AG04450 (cell line): Measurements from ENCODE around the gene TLR4. TPM values are rescaled to one million over a fixed set of nuclear protein-coding genes. Genes with fewer than 3 reads are reported as not detected.

Source experiments
- CTCF ChIA-PET: fragments of 300-600, 350-600 bp; formaldehyde crosslinking; extraction: SDS; loops from one replicate; lab custom pipeline; 2022; ENCODE audit warnings: antibody characterized with exemption, inconsistent platforms; lab: Charles Lee
- POLR2A ChIA-PET: fragments of 350-600 bp; formaldehyde crosslinking; extraction: SDS; loops from one replicate; lab custom pipeline; 2021; ENCODE audit warnings: antibody characterized with exemption, inconsistent platforms; lab: Yijun Ruan, JAX
- DNase-seq: peaks from one replicate; pipeline ENCODE4 v3.0.0-alpha.2; 2011; ENCODE audit warnings: low read depth, low spot score
- H3K27ac ChIP-seq: one replicate; pipeline ENCODE4 v1.5.1; 2012; ENCODE audit warnings: low read depth, low read length, control low read depth
- H3K27me3 ChIP-seq: one replicate; pipeline ENCODE4 v1.6.0; 2012; ENCODE audit warnings: low read length; ENCODE audit not compliant: control insufficient read depth, insufficient read depth
- H3K4me3 ChIP-seq: 2 replicates; pipeline ENCODE4 v1.5.1; 2011; ENCODE audit warnings: mild to moderate bottlenecking, low read depth, low read length, control low read depth
- H3K9me3 ChIP-seq: 2 replicates; pipeline ENCODE4 v1.5.1; 2012; ENCODE audit warnings: low read length; ENCODE audit not compliant: control insufficient read depth, insufficient read depth
- CTCF ChIP-seq: IDR thresholded peaks from 2 replicates; pipeline ENCODE4 v1.5.1; 2011; ENCODE audit warnings: low read depth, low read length, control low read depth, inconsistent platforms
- polyA plus RNA-seq: library from polyadenylated mRNA; depleted of rRNA; stranded (reverse); fragments of >200 nt; gene quantifications from 2 replicates; pipeline ENCODE4 v1.2.3, GENCODE V29; 2011

Gene TLR4
- polyA plus RNA-seq, 1 experiment, result not detected

- no peaks in the 10 kb centered on the region for H3K27me3 ChIP-seq
- CTCF ChIA-PET, result no interaction called here
- no peak for DNase-seq
- no peak overlapping the region for H3K4me3 ChIP-seq
- H3K27ac ChIP-seq, result no peak overlapping the region
- no peak for TF ChIP-seq CTCF
- peaks cover 3% of the 10 kb centered on the region; the same call in 1 of the 2 replicates for H3K9me3 ChIP-seq
- POLR2A ChIA-PET, result no interaction called here
Observed at GRCh38 chr9:117681888-117682287, 22.3 kb upstream of the TLR4 start.

DNA sequence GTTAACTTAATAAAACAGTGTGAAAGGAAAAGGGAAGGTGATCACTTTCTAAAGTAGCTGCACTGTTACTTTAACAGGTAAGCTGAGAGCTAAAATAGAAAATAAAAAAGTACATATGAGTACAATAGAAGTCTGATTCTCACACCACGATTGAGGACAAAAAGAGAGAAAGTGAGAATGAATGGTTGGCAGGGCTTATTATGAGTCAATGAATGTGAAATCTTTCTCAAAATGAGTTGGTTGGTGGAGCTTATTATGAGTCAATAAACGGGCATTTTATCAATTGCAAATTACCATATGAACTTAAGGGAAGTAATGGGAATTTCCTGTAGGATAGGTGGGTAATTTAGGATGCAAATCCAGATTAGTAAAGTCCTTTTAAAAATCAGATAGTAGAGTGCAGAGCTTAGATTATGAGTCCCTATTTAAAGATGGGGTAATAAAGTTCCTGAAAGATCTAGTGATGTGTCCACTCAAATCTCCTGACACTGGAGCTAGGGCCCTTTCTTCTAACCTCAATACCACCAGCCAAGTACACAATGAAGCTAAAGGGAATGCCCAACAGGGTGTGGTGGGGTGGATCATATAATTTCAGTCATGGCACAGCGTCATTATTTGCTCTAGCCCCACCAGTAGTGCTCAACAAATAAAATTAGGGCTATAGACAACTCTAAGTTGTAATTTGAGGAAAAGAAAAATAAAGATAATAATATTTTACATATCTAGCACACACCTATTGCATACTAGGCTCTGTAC, 21.1 kb upstream of the TLR4 start:
- POLR2A ChIA-PET, result no interaction called here
- Histone ChIP-seq H3K9me3 (peaks cover 4% of the 10 kb centered on the region; the same call in 1 of the 2 replicates), H3K4me3 (no peak overlapping the region), H3K27me3 (no peaks in the 10 kb centered on the region), H3K27ac (no peak overlapping the region)
- DNase-seq, result no peak
- TF ChIP-seq CTCF, result no peak
- CTCF ChIA-PET, result no interaction called here

- no peak for DNase-seq
- H3K9me3 ChIP-seq, result peaks cover 4% of the 10 kb centered on the region; the same call in 1 of the 2 replicates
- ChIA-PET POLR2A (no interaction called here), CTCF (no interaction called here)
- H3K27ac ChIP-seq, result no peak overlapping the region
- no peak for TF ChIP-seq CTCF
- H3K27me3 ChIP-seq, result no peaks in the 10 kb centered on the region
- no peak overlapping the region for H3K4me3 ChIP-seq
Observed at GRCh38 chr9:117687532-117687931, 16.7 kb upstream of the TLR4 start.

DNA sequence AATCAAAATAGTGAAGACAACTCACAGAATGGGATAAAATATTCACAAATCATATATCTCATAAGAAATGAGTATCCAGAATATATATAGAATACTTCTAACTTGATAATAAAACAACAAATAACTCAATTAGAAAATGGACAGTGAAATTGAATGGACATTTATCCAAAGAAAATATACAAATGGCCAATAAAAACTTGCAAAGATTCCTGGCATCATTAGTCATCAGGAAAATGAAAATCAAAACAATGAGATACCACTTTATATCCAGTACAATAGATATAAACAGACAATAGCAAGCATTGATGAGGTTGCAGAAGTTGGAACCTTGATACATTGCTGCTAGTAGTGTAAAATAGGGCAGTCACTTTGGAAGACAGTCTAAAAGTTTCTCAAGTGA, 12.8 kb upstream of the TLR4 start:
- DNase-seq, result no peak
- no peak overlapping the region for H3K4me3 ChIP-seq
- ChIA-PET CTCF (no interaction called here), POLR2A (no interaction called here)
- H3K27me3 ChIP-seq, result no peaks in the 10 kb centered on the region
- peaks cover 7% of the 10 kb centered on the region; the same call in 1 of the 2 replicates for H3K9me3 ChIP-seq
- no peak overlapping the region for H3K27ac ChIP-seq
- TF ChIP-seq CTCF, result no peak

GRCh38 chr9:117696154-117696553, 8.0 kb upstream of the TLR4 start:
- Histone ChIP-seq H3K4me3 (no peak overlapping the region), H3K27ac (no peak overlapping the region), H3K27me3 (no peaks in the 10 kb centered on the region), H3K9me3 (peaks cover 3% of the 10 kb centered on the region; the same call in 1 of the 2 replicates)
- DNase-seq, result no peak
- no peak for TF ChIP-seq CTCF
- CTCF ChIA-PET, result no interaction called here
- POLR2A ChIA-PET, result no interaction called here
